Stimulated activated CD8-positive, alpha-beta memory T cell treated with anti-CD3 and anti-CD28 coated beads, Interleukin-12 subunit alpha, Interleukin-12 subunit beta, amount 100 ng/mL, for 4 hours (primary cell): Measurements from ENCODE around the gene STAT5B.
"Not testable (repeated sequence)": the region's sequence is repeated elsewhere in the genome, so short reads cannot be mapped to it uniquely, and the experiment has no call there.

ENCODE experiments used
- DNase-seq: peaks from one replicate; pipeline ENCODE4 v3.0.0-alpha.2; 2020; ENCODE audit warnings: low read depth

STAT5B gene

GRCh38 chr17:42193216-42193968 is 82.8 kb downstream of the STAT5B start:
- DNase-seq, result no peak

- no peak for DNase-seq
Measured at GRCh38 chr17:42192189-42193126, 83.7 kb downstream of the STAT5B start.

GRCh38 chr17:42191275-42191608 is 84.9 kb downstream of the STAT5B start:
- no peak for DNase-seq

- DNase-seq, result no peak
Measured at GRCh38 chr17:42190491-42191274, 85.5 kb downstream of the STAT5B start.

GRCh38 chr17:42189651-42189965 is 86.6 kb downstream of the STAT5B start:
- no peak for DNase-seq

- no peak for DNase-seq
Measured at GRCh38 chr17:42188749-42189650, 87.2 kb downstream of the STAT5B start.

GRCh38 chr17:42187833-42188232 is 88.4 kb downstream of the STAT5B start:
- no peak for DNase-seq

- DNase-seq, result not testable (repeated sequence)
Measured at GRCh38 chr17:42186191-42186590, 90.0 kb downstream of the STAT5B start.

- DNase-seq, result no peak
Measured at GRCh38 chr17:42185621-42185930, 90.6 kb downstream of the STAT5B start.

GRCh38 chr17:42184713-42185620 is 91.2 kb downstream of the STAT5B start, which contains the start of gene HCRT:
HCRT (minus strand) TSS chr17:42185452; CDS start chr17:42185365, 87 bp downstream.
- DNase-seq, result no peak

GRCh38 chr17:42183741-42184711 is 92.2 kb downstream of the STAT5B start:
- peak; percentile 65 for DNase-seq

GRCh38 chr17:42182927-42183734 is 93.1 kb downstream of the STAT5B start:
- no peak for DNase-seq

- no peak for DNase-seq
Measured at GRCh38 chr17:42181851-42182207, 94.4 kb downstream of the STAT5B start.

- DNase-seq, result peak; percentile 76
Measured at GRCh38 chr17:42180922-42181850, 95.0 kb downstream of the STAT5B start, which contains the start of gene KCNH4. KCNH4 (minus strand) TSS chr17:42181142; CDS start chr17:42180945, 197 bp downstream.

- no peak for DNase-seq
Measured at GRCh38 chr17:42180411-42180921, 95.7 kb downstream of the STAT5B start.

- DNase-seq, result no peak
Measured at GRCh38 chr17:42179911-42180410, 96.2 kb downstream of the STAT5B start.

GRCh38 chr17:42179335-42179734 is 96.9 kb downstream of the STAT5B start:
- no peak for DNase-seq
